GM18517 (cell line): ENCODE results near the gene STYXL1.

Experiments used
- ATAC-seq: cut with Tn5 transposase; IDR thresholded peaks from one replicate; pipeline ENCODE4 v1.9.1; 2021; ENCODE audit warnings: mild to moderate bottlenecking, moderate library complexity; ENCODE audit not compliant: unreplicated experiment

STYXL1 gene

DNA sequence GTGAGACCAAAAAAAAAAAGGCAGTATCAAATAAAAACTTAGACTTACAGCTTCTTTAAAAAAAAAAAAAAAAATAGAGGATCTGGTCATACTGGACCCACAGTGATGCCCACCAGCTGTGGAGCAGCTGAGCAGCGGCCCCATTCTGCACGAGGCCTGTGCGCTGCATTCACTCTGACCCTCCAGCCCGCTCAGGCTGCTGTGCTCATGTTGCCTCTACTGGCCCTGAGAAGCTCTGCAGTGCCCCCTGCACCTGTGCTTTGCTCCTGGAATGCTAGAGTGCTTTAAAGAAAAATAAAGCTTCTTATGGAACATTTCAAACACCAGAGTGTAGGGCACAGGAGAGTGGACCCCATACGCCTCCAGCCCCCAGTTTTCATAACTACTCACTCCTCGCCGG is 86.6 kb downstream of the STYXL1 start:
- no peak for ATAC-seq

- ATAC-seq: no peak
These were observed 87.4 kb downstream of the STYXL1 start for GRCh38 chr7:75960372-75960771.

DNA sequence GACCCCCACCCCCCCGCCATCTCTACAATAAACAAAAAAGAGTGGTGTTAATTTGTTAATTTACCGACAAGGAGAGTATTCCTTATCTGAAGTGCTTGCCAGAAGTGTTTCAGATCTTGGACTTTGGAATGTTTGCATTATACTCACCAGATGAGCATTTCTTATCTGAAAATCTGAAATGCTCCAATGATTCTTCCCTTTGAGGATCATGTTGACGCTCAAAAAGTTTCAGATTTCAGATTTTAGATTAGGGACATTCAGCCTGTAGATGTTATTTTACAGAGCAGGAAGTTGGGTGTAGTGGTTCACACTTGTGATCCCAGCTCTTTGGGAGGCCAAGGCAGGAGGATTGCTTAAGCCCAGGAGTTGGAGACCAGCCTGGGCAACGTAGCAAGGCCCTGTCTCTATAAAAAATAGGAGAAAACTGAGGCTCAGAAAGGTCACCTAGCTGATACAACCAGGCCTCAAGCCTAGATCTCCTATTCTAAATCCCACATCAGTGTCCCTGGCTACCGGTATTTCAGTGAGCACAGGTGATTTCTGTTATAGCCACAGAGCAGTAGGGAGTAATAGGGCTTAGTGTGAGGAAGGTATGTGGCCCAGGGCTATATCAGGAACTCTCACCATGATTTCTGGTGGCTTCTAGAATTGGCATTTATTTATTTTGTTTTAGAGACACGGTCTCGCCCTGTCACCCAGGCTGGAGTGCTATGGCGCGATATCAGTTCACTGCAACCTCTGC is 88.8 kb downstream of the STYXL1 start:
- no peak for ATAC-seq

DNA sequence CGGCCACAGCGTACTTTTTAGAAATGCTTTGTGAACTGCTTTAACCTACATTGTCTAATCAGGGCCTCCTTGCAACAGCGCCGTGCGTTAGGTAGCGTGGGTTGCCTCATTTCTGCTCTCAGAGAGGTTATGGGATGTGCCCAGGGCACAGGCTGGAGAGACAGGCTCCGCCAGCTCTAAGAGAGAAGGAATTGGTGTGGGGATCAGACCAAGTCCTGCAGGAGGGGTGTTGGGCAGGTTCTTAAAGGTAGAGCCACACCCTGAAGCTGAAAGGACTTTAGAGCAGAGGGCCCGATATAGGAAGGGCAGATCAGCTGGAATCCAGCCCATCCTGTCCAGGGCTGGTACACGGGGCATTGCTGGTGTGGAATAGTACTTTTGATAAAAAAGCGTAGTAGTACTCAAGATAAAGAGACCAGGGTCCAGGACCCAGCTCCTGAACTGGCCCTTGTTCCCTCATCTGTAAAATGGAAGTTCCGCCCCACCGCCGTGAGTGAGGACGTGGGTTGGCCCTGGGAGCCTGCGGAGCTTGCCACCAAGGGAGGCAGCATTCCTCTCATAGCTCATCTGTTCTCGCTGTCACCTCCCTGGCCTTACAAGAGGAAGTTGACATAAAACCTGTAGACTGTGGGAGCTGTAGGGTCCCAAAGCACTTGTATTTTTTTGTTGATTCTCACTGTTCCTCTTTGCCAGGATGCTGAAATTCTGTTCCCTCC is 90.6 kb downstream of the STYXL1 start:
- ATAC-seq: no peak

GRCh38 chr7:75955331-75955955 is 92.4 kb downstream of the STYXL1 start:
- ATAC-seq: no peak

- ATAC-seq: no peak
These were observed 93.9 kb downstream of the STYXL1 start for GRCh38 chr7:75953931-75954330.

GRCh38 chr7:75953431-75953830 is 94.4 kb downstream of the STYXL1 start:
- no peak for ATAC-seq

- no peak for ATAC-seq
These were observed 96.3 kb downstream of the STYXL1 start for GRCh38 chr7:75951506-75951905.

DNA sequence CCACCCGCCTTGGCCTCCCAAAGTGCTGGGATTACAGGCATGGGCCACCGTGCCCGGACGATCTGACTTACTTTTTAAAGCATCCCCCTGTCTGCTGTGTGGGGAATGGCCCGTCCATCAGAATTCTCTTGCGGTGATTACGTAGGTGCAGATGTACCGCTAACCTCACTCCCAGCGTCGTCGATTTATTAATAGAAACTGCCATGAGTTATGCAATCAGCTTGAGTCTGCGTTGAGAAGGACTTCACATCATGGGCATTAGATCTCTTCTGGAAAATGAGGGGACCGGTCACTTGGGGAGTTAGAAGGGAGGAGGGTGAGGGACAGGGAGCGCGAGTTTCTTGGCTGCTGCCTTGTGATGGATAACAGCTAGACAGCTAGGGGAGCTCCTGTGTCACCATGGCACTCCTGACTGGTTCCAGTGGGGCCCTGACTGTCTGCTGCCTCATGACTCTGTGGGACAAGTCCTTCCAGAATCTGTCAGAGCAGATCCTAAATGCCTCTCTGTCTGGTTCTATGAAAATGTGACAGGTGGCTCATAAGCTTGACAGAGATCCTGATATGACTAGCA is 97.6 kb downstream of the STYXL1 start:
- no peak for ATAC-seq

DNA sequence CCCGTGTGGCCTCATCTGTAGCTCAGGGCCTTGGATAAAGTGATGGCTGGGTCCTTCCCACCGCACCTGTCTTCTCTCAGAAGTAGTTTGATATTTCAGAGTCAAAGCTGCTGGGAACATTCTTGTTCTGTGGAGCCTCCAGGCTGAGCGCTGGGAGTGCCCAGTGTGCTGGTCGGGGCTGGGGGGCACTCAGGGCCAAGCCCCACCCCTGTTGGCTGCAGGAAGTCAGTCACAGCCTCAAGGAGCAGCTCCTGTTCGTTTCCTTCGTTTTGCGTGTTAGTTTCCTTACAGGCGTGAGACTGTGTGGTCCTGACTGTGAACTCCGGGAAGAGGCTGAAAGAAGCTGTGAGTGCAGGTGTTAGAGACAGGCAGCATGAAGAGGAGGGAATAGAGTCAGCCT is 99.6 kb downstream of the STYXL1 start:
- no peak for ATAC-seq
